Measurements from ENCODE around the gene EFR3B. TPM values are rescaled to one million over a fixed set of nuclear protein-coding genes. Genes with fewer than 3 reads are reported as not detected.
A peak's percentile ranks its signal among the peaks of the same experiment; 100 is the strongest.

EFR3B gene
- total RNA-seq, 1 donor from 2014 or later = 2.4 TPM

GRCh38 chr2:25116956-25117355, 75.1 kb downstream of the EFR3B start:
- TF ChIP-seq, protein P1, sequence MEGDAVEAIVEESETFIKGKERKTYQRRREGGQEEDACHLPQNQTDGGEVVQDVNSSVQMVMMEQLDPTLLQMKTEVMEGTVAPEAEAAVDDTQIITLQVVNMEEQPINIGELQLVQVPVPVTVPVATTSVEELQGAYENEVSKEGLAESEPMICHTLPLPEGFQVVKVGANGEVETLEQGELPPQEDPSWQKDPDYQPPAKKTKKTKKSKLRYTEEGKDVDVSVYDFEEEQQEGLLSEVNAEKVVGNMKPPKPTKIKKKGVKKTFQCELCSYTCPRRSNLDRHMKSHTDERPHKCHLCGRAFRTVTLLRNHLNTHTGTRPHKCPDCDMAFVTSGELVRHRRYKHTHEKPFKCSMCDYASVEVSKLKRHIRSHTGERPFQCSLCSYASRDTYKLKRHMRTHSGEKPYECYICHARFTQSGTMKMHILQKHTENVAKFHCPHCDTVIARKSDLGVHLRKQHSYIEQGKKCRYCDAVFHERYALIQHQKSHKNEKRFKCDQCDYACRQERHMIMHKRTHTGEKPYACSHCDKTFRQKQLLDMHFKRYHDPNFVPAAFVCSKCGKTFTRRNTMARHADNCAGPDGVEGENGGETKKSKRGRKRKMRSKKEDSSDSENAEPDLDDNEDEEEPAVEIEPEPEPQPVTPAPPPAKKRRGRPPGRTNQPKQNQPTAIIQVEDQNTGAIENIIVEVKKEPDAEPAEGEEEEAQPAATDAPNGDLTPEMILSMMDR (IDR thresholded peaks at IDR 0.05) = no peak
- no peak overlapping the region for H3K27ac Mint-ChIP-seq (ENCODE audit: unreplicated experiment)
- H3K36me3 Mint-ChIP-seq (ENCODE audit: low read depth) = peaks cover 2% of the 10 kb centered on the region
- H3K4me3 Mint-ChIP-seq (ENCODE audit: unreplicated experiment) = no peak overlapping the region
- H3K9me3 Mint-ChIP-seq (ENCODE audit: low read depth) = no peaks in the 10 kb centered on the region
- H3K4me1 Mint-ChIP-seq (ENCODE audit: low read depth) = peaks cover 7% of the 10 kb centered on the region
- H3K27me3 Mint-ChIP-seq (ENCODE audit: low read depth) = no peaks in the 10 kb centered on the region
- DNase-seq (ENCODE audit: low spot score) = peak; percentile 46

GRCh38 chr2:25119263-25119662, 77.4 kb downstream of the EFR3B start:
- peaks cover 7% of the 10 kb centered on the region for H3K4me1 Mint-ChIP-seq (ENCODE audit: low read depth)
- H3K9me3 Mint-ChIP-seq (ENCODE audit: low read depth) = no peaks in the 10 kb centered on the region
- H3K36me3 Mint-ChIP-seq (ENCODE audit: low read depth) = peaks cover 5% of the 10 kb centered on the region
- TF ChIP-seq, protein P1 (IDR thresholded peaks at IDR 0.05) = no peak
- peak; percentile 62 for DNase-seq (ENCODE audit: low spot score)
- no peak overlapping the region for H3K4me3 Mint-ChIP-seq (ENCODE audit: unreplicated experiment)
- no peaks in the 10 kb centered on the region for H3K27me3 Mint-ChIP-seq (ENCODE audit: low read depth)
- H3K27ac Mint-ChIP-seq (ENCODE audit: unreplicated experiment) = no peak overlapping the region

DNA sequence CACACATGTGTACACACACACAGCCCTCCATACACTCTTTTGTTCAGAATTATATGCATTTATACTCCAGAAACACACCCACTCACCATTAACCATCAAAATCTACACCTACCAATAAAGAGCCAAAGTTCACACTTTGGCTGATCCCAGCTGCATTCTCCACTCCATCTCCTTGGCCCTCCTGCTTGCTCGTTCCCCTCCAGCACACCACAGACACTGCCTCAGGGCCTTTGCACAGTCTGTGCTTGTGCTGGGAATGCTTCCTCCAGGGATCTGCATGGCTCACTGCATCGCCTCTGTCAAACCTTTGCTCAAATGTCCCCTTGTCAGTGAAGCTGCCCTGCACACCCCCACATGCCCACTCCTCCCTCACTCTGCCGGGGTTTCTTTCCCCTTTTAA, 80.5 kb downstream of the EFR3B start:
- Mint-ChIP-seq H3K9me3 (ENCODE audit: low read depth) (no peaks in the 10 kb centered on the region), H3K4me1 (ENCODE audit: low read depth) (no peaks in the 10 kb centered on the region), H3K27me3 (ENCODE audit: low read depth) (no peaks in the 10 kb centered on the region), H3K4me3 (ENCODE audit: unreplicated experiment) (no peak overlapping the region), H3K27ac (ENCODE audit: unreplicated experiment) (no peak overlapping the region), H3K36me3 (ENCODE audit: low read depth) (peaks cover 5% of the 10 kb centered on the region)
- TF ChIP-seq, protein P1 (IDR thresholded peaks at IDR 0.05) = no peak
- DNase-seq (ENCODE audit: low spot score) = no peak

DNA sequence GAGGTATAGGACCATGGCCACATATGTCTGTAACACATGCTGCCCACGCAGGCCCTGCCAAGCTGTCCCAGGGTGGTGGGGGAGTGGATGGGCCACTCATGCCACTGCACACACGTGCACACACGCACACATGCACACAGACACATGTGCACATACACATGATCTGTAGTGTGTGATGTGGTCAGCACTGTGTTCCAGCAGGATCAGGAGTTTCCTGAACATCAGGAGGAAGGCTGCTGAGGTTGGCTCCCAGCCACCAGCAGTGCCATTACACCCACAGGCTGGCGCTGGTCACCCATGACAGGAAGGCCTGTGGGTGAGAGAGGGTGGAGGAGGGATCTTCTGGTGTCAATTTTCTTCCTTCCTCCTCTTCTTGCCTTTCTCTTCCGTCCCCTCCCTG, 81.8 kb downstream of the EFR3B start:
- Mint-ChIP-seq H3K27me3 (ENCODE audit: low read depth) (no peaks in the 10 kb centered on the region), H3K9me3 (ENCODE audit: low read depth) (no peaks in the 10 kb centered on the region), H3K36me3 (ENCODE audit: low read depth) (peaks cover 3% of the 10 kb centered on the region), H3K4me3 (ENCODE audit: unreplicated experiment) (no peak overlapping the region), H3K4me1 (ENCODE audit: low read depth) (no peaks in the 10 kb centered on the region), H3K27ac (ENCODE audit: unreplicated experiment) (no peak overlapping the region)
- TF ChIP-seq, protein P1 (IDR thresholded peaks at IDR 0.05) = no peak
- DNase-seq (ENCODE audit: low spot score) = no peak

DNA sequence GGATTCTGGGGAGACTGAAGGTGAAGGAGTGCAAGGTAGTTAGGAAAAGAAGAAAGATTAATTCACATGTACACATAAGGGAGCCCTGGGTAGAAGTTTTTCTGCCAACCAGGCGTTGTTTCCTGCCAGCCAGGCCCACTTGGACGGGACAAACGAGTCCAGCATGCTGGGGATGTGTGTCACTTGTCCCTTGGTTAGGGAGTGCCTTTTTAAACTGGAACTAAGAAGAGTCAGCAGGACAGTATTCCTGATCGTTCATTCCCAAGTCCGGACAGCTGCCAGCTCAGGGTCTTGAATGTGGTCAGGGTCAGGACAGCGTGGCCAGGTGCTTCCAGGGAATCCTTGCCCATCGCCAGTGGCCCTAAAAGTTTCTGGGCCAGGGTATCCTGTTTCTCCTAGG, 83.3 kb downstream of the EFR3B start:
- Mint-ChIP-seq H3K36me3 (ENCODE audit: low read depth) (peaks cover 3% of the 10 kb centered on the region), H3K4me1 (ENCODE audit: low read depth) (peaks cover 3% of the 10 kb centered on the region), H3K4me3 (ENCODE audit: unreplicated experiment) (no peak overlapping the region), H3K27ac (ENCODE audit: unreplicated experiment) (no peak overlapping the region), H3K9me3 (ENCODE audit: low read depth) (no peaks in the 10 kb centered on the region), H3K27me3 (ENCODE audit: low read depth) (no peaks in the 10 kb centered on the region)
- DNase-seq (ENCODE audit: low spot score) = no peak
- TF ChIP-seq, protein P1 (IDR thresholded peaks at IDR 0.05) = no peak

Measured in chondrocyte (in vitro differentiated cells).